Stimulated activated CD8-positive, alpha-beta memory T cell treated with anti-CD3 and anti-CD28 coated beads, Interleukin-15, amount 100 ng/mL, for 1 hour (primary cell): Measurements from ENCODE around the gene TEX2.
A peak's percentile ranks its signal among the peaks of the same experiment; 100 is the strongest.

Experiments used
- DNase-seq: peaks from one replicate; pipeline ENCODE4 v3.0.0-alpha.2; 2020; ENCODE audit warnings: low read depth

TEX2 gene

GRCh38 chr17:64158831-64159590 is 104.0 kb downstream of the TEX2 start:
- DNase-seq: no peak

GRCh38 chr17:64158406-64158805 is 104.7 kb downstream of the TEX2 start:
- DNase-seq: no peak

GRCh38 chr17:64157669-64158180 is 105.3 kb downstream of the TEX2 start:
- no peak for DNase-seq

GRCh38 chr17:64156670-64157069 is 106.4 kb downstream of the TEX2 start:
- DNase-seq: no peak

- no peak for DNase-seq
Observed at GRCh38 chr17:64155751-64156544, 107.1 kb downstream of the TEX2 start.

GRCh38 chr17:64155129-64155528 is 107.9 kb downstream of the TEX2 start:
- DNase-seq: no peak

- no peak for DNase-seq
Observed at GRCh38 chr17:64154717-64155116, 108.3 kb downstream of the TEX2 start.

- DNase-seq: no peak
Observed at GRCh38 chr17:64154313-64154695, 108.8 kb downstream of the TEX2 start.

- no peak for DNase-seq
Observed at GRCh38 chr17:64153565-64154312, 109.3 kb downstream of the TEX2 start.

GRCh38 chr17:64152428-64153125 is 110.5 kb downstream of the TEX2 start:
- no peak for DNase-seq

GRCh38 chr17:64151016-64151368 is 112.1 kb downstream of the TEX2 start:
- DNase-seq: no peak

GRCh38 chr17:64150237-64151015 is 112.6 kb downstream of the TEX2 start:
- DNase-seq: no peak

- DNase-seq: no peak
Observed at GRCh38 chr17:64149196-64149595, 113.9 kb downstream of the TEX2 start.

GRCh38 chr17:64148699-64149098 is 114.4 kb downstream of the TEX2 start:
- DNase-seq: no peak

- no peak for DNase-seq
Observed at GRCh38 chr17:64148017-64148631, 114.9 kb downstream of the TEX2 start.

- no peak for DNase-seq
Observed at GRCh38 chr17:64147110-64148016, 115.7 kb downstream of the TEX2 start.

- peak; percentile 11 for DNase-seq
Observed at GRCh38 chr17:64146418-64147109, 116.5 kb downstream of the TEX2 start.

GRCh38 chr17:64145751-64146417 is 117.2 kb downstream of the TEX2 start:
- DNase-seq: peak; percentile 89
